GM10266 (cell line): ENCODE data around the gene FBXO24.

Source experiments
- DNase-seq: peaks from one replicate; pipeline ENCODE4 v3.0.0; 2012; ENCODE audit errors: extremely low spot score
- TF ChIP-seq, protein P1 (sequence below): IDR thresholded peaks from 2 replicates; pipeline ENCODE4 v1.5.1; 2012; ENCODE audit warnings: mild to moderate bottlenecking, low read depth; ENCODE audit not compliant: control insufficient read depth, insufficient read depth; ENCODE audit errors: missing control alignments

FBXO24 gene

DNA sequence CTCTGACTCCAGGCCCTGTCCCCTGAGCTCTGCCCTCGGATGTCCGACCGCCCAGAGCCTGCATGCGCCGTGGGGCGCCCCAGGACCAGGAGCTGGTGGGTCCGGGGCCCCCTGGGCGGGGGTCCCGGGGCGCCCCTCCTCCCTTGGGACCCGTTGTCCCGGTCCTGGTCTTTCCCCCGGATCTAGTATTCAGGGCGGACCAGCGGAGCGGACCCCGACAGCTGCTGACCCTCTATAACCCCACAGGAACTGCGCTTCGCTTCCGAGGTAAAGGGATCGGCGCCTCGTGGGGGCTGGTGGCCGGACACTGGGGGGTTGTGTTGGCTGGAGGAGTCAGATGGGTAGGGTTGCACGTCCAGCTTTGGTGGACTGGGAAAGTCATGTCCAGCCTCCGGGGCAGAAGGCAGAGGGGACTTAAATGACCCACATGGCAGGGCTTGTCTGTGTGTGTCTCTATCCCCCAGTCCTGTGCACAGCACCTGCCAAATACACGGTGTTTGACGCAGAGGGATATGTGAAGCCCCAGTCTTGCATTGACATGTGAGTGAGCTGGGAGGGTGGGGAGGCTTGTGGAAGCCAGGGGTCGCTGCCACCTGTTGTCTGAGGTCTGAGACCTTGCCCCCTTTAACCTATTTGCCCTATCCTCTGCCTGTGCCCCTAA, 26.7 kb downstream of the FBXO24 start:
- TF ChIP-seq, protein P1, sequence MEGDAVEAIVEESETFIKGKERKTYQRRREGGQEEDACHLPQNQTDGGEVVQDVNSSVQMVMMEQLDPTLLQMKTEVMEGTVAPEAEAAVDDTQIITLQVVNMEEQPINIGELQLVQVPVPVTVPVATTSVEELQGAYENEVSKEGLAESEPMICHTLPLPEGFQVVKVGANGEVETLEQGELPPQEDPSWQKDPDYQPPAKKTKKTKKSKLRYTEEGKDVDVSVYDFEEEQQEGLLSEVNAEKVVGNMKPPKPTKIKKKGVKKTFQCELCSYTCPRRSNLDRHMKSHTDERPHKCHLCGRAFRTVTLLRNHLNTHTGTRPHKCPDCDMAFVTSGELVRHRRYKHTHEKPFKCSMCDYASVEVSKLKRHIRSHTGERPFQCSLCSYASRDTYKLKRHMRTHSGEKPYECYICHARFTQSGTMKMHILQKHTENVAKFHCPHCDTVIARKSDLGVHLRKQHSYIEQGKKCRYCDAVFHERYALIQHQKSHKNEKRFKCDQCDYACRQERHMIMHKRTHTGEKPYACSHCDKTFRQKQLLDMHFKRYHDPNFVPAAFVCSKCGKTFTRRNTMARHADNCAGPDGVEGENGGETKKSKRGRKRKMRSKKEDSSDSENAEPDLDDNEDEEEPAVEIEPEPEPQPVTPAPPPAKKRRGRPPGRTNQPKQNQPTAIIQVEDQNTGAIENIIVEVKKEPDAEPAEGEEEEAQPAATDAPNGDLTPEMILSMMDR, result no peak
- no peak for DNase-seq

- no peak for DNase-seq
- TF ChIP-seq, protein P1, result no peak
These were observed 27.5 kb downstream of the FBXO24 start for GRCh38 chr7:100613412-100614175.

- no peak for DNase-seq
- TF ChIP-seq, protein P1, result no peak
These were observed 28.3 kb downstream of the FBXO24 start for GRCh38 chr7:100614308-100614861.

- TF ChIP-seq, protein P1, result no peak
- DNase-seq, result no peak
These were observed 34.1 kb downstream of the FBXO24 start for GRCh38 chr7:100620239-100620638.

DNA sequence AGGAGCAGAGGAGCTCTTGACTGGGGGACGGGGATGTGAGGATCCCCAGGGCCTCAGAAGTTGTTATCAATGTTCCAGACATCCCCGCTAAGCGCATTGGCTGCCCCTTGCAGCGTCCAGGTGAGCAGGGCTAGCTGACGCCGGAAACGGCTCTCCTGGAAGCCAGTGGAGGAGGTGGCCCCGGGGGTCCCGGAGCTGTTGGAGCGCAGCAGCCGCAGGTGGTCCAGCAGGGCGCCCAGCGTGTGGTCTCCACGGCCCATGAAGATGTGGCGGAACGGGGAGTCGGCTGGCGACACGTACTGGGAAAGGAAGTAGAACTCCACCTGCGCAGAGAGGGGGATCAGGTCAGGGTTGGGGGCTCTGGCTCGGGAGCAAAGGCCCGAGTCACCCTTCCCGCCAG, 34.7 kb downstream of the FBXO24 start:
- TF ChIP-seq, protein P1, result no peak
- no peak for DNase-seq

DNA sequence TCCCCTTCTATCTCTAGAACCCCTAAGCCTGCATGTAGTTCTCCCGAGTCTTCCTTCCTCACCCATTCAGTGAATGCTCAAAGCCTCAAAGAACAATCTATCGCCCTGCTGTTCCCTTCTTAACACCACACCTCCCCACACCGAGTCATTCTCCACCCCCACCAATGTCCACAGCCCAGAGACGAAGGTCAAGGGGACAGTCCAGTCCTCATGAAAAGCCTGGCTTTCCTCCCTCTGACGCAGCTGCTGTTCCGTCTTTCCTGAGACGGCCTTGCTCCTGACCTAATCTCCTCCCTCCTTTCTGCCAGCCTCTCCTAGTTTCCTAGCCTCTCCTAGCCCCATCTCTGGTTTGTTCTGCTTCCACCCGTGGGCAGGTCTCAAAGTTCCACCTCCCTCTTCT, 35.4 kb downstream of the FBXO24 start:
- TF ChIP-seq, protein P1, result no peak
- DNase-seq, result no peak
